NCI-H1417 treated with DMSO at 0.1 percent for 48 hours (cell line): ENCODE data around the gene CER1.

Experiments
- DNase-seq: peaks from one replicate; lab custom pipeline; 2025; lab: John Stamatoyannopoulos, UW

Gene CER1

GRCh38 chr9:14722391-14723035 lies at the start of gene CER1:
Gene CER1, minus strand, starts transcription at chr9:14722733. Its CDS starts 61 bp downstream, at chr9:14722672.
- peak; percentile 9 for DNase-seq

GRCh38 chr9:14770592-14770991 lies 48.1 kb upstream of the CER1 start:
- DNase-seq, result no peak

GRCh38 chr9:14769230-14769571 lies 46.7 kb upstream of the CER1 start:
- no peak for DNase-seq

- DNase-seq, result no peak
Observed at GRCh38 chr9:14768405-14769229, 46.1 kb upstream of the CER1 start.

GRCh38 chr9:14766299-14766698 lies 43.8 kb upstream of the CER1 start:
- no peak for DNase-seq

DNA sequence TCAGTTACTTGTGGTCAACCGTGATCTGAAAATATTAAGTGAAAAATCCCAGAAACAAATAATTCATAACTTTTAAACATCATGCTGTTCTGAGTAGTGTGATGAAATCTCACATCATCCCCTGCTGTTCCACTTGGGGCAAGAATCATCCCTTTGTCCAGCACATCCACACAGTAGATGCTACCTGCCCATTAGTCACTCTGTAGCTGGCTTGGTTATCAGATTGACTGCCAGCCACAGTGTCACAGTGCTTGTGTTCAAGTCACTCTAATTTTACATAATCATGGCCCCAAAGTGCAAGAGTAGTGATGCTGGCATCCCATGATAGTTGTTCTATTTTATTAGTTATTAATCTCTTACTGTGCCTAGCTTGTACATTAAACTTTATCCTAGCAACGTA lies 39.1 kb upstream of the CER1 start:
- no peak for DNase-seq

DNA sequence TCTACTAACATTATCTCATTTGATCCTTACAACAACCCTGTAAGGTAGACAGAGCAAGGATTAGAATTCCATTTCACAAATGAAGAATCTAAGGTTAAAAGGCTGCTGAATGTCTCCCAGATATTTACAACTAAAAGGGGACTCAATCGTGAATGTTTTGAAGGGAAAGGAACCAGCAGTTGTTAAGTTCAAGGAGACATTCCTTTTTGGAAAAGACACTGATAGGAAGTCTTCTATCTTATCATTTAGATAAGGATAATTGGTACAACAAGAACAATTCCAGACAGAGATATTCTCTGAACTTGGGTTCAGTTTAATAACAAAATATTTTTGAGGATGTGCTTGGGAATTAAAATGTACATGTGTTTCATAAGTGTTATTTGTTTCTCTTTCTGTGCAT lies 37.5 kb upstream of the CER1 start:
- no peak for DNase-seq

GRCh38 chr9:14756291-14756690 lies 33.8 kb upstream of the CER1 start:
- no peak for DNase-seq

DNA sequence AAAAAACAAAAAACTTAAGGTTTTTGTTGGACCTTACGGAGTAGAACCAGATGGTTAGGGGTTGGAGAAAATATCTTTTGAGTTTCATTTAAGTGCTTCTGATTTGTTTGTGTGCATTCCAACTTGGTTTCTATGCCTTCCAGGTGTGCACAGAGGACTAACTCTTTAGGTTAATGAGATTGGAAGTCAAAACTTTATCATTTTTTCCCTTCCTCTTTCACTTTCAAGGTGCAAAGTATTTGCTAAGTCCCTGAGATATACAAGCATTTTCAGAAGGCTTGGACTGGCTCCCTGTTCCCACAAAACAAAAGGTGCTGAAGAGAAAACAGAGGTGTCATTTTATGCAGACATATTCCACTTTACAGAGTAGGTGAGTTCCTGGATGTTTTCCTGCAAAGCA lies 30.3 kb upstream of the CER1 start:
- DNase-seq, result no peak

DNA sequence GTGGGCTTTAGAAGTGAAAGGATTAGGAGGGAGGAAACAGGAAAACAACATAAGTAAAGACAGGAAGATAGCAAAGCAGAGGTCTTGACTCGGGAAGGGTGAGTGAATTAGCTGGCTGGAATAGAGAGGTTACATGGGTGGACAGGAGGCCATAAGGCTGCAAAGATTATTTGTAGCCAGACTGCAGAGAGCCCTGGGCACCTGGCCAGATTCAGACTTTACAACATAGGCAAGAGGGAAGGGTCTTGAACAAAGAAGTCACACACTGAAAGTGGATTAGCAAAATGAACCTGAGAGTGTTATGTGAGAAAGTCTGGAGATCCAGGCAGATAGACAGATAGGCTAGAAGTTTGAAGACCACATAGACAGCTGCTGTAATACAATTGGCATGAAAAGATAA lies 29.7 kb upstream of the CER1 start:
- no peak for DNase-seq

GRCh38 chr9:14750821-14751220 lies 28.3 kb upstream of the CER1 start:
- DNase-seq, result no peak

- no peak for DNase-seq
Observed at GRCh38 chr9:14749741-14750211, 27.2 kb upstream of the CER1 start.

DNA sequence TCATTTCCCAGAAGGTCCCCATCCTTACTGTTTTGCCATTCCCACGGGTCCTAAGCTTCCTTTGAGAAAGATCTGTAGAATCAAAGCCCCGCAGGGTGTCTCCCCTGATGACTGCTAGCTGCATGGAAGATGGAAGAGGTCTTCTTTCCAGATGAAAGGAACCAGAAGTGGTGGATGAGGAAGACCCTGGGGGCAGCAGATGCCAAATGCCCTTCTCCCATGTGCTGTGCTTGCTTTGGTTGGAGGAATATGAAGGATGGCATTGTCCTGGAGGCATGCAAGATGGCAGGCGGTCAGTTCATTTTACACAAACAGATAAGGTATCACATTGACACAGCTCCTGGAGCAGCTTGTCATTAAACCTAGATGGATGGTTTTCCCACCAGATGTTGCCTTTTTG lies 25.8 kb upstream of the CER1 start:
- DNase-seq, result no peak

- no peak for DNase-seq
Observed at GRCh38 chr9:14747111-14747510, 24.6 kb upstream of the CER1 start.

- no peak for DNase-seq
Observed at GRCh38 chr9:14746626-14747025, 24.1 kb upstream of the CER1 start.

GRCh38 chr9:14744768-14745167 lies 22.2 kb upstream of the CER1 start:
- DNase-seq, result no peak

- no peak for DNase-seq
Observed at GRCh38 chr9:14741369-14741768, 18.8 kb upstream of the CER1 start.

GRCh38 chr9:14733133-14733532 lies 10.6 kb upstream of the CER1 start:
- DNase-seq, result no peak

DNA sequence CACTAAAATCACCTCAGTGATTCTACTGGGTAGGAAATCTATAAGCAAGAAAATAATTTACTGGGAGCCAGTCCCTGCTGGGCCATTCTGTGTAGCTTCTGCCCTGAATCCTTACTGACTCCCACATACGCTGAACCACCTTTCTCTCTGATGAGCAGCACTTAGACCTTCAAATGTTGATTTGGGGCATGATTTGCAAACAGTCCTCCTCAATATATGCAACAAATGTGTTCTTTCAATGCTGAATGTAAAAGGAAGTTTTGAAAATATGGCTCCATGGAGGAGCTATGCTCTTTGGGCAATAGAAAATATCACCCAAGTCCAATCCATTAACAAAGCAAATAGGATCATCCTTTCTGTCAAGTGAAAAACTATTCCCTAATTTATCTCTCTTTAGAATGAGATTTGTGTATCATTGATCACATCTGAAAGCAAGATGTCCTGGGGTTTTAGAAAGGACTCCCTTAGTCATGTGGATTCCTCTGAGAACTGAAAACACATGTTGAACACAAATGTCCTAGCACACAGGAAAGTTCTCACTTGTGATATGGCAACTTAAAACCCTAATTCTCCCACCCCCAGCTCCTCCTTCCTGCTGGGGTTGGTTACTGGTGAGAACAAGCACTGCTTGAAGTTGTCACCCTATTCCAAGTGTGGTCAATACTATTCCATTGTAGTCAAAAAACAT lies 8.9 kb upstream of the CER1 start:
- DNase-seq, result no peak

DNA sequence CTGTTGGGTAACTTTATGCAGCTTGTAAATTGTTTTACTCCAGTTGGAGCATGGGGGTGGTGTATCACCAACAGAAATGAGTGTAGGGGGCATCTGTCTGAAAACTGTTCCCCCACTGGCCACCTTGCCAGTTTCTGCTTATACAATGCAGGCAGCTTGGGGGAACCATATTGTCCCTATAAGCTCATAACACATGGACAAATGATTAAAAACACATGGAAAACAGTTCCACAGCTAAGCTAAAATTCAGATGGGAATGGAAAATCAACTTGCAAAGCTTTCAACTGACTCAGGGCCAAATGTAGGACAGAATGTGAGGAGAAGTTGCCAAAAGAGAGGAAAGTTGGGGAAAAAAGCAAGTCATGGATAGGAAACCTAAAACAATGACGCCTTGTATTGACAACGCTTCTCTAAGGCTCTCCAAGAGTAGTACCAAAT lies 7.9 kb upstream of the CER1 start:
- DNase-seq, result no peak

DNA sequence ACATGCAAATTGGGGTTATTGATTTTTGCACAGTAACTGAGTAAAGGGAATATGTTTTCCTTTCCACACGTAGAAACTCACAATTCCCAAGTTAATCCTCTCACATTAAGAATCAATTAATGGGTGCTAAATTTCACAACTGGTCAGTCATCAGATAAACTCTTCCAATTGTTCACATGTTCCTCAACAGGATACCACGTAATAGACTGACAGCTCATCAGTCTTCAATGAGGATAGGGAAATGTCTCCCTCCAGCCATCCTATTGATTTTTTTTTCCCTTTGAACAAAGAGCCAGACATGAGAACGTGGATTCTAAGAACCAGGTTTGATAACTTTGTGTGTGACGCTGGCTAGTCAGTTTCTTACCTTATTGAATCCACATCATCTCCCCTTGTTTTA lies 768 bp upstream of the CER1 start:
- DNase-seq, result no peak

DNA sequence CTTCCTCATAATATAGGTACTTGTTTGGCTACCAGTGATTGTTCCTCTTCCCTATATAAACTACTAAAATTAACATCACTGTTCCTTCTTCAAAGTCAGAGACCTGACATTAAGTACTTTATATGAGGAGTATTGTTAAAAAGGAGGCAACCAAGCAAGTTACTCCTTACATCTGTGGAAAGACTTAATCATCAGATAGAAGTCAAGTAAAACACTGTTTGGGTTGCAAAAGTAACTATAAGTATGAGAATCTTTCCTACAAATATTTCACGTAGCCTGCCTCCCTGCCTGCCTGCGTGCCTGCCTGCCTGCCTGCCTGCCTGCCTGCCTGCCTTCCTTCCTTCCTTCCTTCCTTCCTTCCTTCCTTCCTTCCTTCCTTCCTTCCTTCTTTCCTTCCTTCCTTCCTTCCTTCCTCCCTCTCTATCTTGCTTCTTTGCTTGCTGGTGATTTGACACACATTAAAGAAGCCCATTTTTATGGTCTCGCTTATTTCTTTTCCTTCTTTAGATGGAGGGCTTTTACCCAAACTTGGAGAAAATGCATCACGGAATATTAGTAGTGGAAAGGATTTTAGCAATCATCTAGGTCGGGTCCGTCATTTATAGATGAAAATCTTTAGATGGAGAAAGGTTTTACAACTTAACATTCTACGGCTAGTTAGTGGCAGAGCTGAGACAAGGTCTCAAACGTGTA lies 3.2 kb downstream of the CER1 start:
- no peak for DNase-seq
